H1 (cell line): Measurements from ENCODE around the gene RASSF3. TPM values are rescaled to one million over a fixed set of nuclear protein-coding genes. Genes with fewer than 3 reads are reported as not detected.

Experiments used
- CTCF ChIA-PET: fragments of 300-600 bp; sonication (Branson Sonifier 250); formaldehyde crosslinking; loops from one replicate; lab custom pipeline; 2021; ENCODE audit not compliant: partially characterized antibody; lab: Charles Lee
- POLR2A ChIA-PET: fragments of 300-600 bp; sonication (Branson Sonifier 250); formaldehyde crosslinking; loops from one replicate; lab custom pipeline; 2021; ENCODE audit warnings: inconsistent platforms; ENCODE audit not compliant: partially characterized antibody; lab: Charles Lee
- DNase-seq, 2 experiments: peaks; one replicate each; pipeline versions ENCODE4 v3.0.0 to v3.0.0-alpha.2; 2010 to 2022; ENCODE audit warnings: low spot score in 2 of 2, low read depth in 1 of 2, mixed read lengths in 1 of 2
- FAIRE-seq: peaks from 2 replicates; lab custom pipeline; 2011; peaks lifted over from hg19 to GRCh38; lab: Jason Lieb, UNC
- H2AFZ ChIP-seq: 2 replicates; pipeline ENCODE4 v1.8.1; 2012; ENCODE audit warnings: low read length, inconsistent platforms
- H2AK5ac ChIP-seq: 2 replicates; pipeline ENCODE4 v1.6.1; 2013; ENCODE audit warnings: low read depth, low read length
- H2BK120ac ChIP-seq: replicated peaks from 2 replicates; pipeline ENCODE3; 2013; ENCODE audit warnings: low read depth, low read length, inconsistent platforms
- H2BK12ac ChIP-seq: 2 replicates; pipeline ENCODE4 v1.6.1; 2013; ENCODE audit warnings: low read depth, low read length
- H2BK15ac ChIP-seq: 2 replicates; pipeline ENCODE4 v1.6.1; 2013; ENCODE audit warnings: low read length
- H2BK20ac ChIP-seq: 2 replicates; pipeline ENCODE4 v1.6.1; 2013; ENCODE audit warnings: low read length
- H2BK5ac ChIP-seq: 2 replicates; pipeline ENCODE4 v1.6.1; 2013; ENCODE audit warnings: low read depth, low read length
- H3K14ac ChIP-seq: 2 replicates; pipeline ENCODE4 v1.6.1; 2013; ENCODE audit warnings: inconsistent platforms; ENCODE audit not compliant: insufficient read length
- H3K18ac ChIP-seq: 2 replicates; pipeline ENCODE4 v1.6.1; 2013; ENCODE audit warnings: low read length; ENCODE audit errors: extremely low read depth
- H3K23ac ChIP-seq: 2 replicates; pipeline ENCODE4 v1.6.1; 2013; ENCODE audit warnings: inconsistent platforms; ENCODE audit not compliant: insufficient read length
- H3K23me2 ChIP-seq: 2 replicates; pipeline ENCODE4 v1.6.1; 2013; ENCODE audit warnings: low read depth, low read length
- H3K27ac ChIP-seq: 2 replicates; pipeline ENCODE4 v1.6.1; 2011; ENCODE audit warnings: low read depth, low read length, inconsistent platforms
- H3K27me3 ChIP-seq, 4 experiments: replicated peaks in 1 of 4; 1 replicate in 1 of 4; 2 replicates in 3 of 4; pipeline versions ENCODE4 v1.6.1 to v1.8.1; 2011 to 2013; ENCODE audit warnings: low read length in 3 of 4, mild to moderate bottlenecking in 3 of 4, inconsistent platforms in 2 of 4, mixed read lengths in 2 of 4, moderate library complexity in 1 of 4; ENCODE audit not compliant: control insufficient read depth in 3 of 4, insufficient read depth in 3 of 4; ENCODE audit errors: extremely low read depth in 1 of 4
- H3K36me3 ChIP-seq, 4 experiments: 2 replicates each; pipeline versions ENCODE4 v1.6.1 to v1.8.1; 2011 to 2013; ENCODE audit warnings: mild to moderate bottlenecking in 4 of 4, low read length in 3 of 4, moderate library complexity in 2 of 4, control low read depth in 1 of 4, inconsistent platforms in 1 of 4; ENCODE audit not compliant: insufficient read depth in 4 of 4, control insufficient read depth in 2 of 4
- H3K4ac ChIP-seq: replicated peaks from 2 replicates; pipeline ENCODE3; 2013; ENCODE audit warnings: low read length, low read depth, mixed read lengths, inconsistent platforms; ENCODE audit not compliant: insufficient read length
- H3K4me1 ChIP-seq, 4 experiments: replicated peaks in 1 of 4; 1 replicate in 1 of 4; 2 replicates in 3 of 4; pipeline versions ENCODE4 v1.6.1 to v1.8.1; 2011 to 2013; ENCODE audit warnings: low read length in 3 of 4, inconsistent platforms in 2 of 4, mixed read lengths in 1 of 4; ENCODE audit not compliant: insufficient read depth in 4 of 4, control insufficient read depth in 3 of 4
- H3K4me2 ChIP-seq, 2 experiments: 2 replicates each; pipeline versions ENCODE4 v1.6.1 to v1.8.1; 2011 to 2013; ENCODE audit warnings: low read depth in 2 of 2, low read length in 2 of 2, control low read depth in 1 of 2, inconsistent platforms in 1 of 2, mild to moderate bottlenecking in 1 of 2; ENCODE audit not compliant: insufficient read depth in 1 of 2
- H3K4me3 ChIP-seq, 4 experiments: fragments of 200-600, 300-600 bp in 1 of 4; sonication (generic), shearing (Covaris generic), sonication (Bioruptor Twin) in 1 of 4; 2 replicates each; pipeline versions ENCODE4 v1.5.1 to v1.8.1; 2011 to 2016; ENCODE audit warnings: low read length in 4 of 4, low read depth in 3 of 4, control low read depth in 2 of 4, inconsistent platforms in 2 of 4, mild to moderate bottlenecking in 2 of 4, mixed read lengths in 1 of 4, moderate library complexity in 1 of 4; ENCODE audit not compliant: insufficient read depth in 2 of 4; ENCODE audit errors: extremely low read depth in 1 of 4
- H3K56ac ChIP-seq: replicated peaks from 2 replicates; pipeline ENCODE3; 2013; ENCODE audit warnings: low read depth, mild to moderate bottlenecking, mixed read lengths, low read length, inconsistent platforms; ENCODE audit not compliant: insufficient read length
- H3K79me1 ChIP-seq: 2 replicates; pipeline ENCODE4 v1.6.1; 2013; ENCODE audit warnings: low read depth, low read length, control low read depth
- H3K79me2 ChIP-seq, 2 experiments: 2 replicates each; pipeline versions ENCODE4 v1.6.1 to v1.8.1; 2012 to 2013; ENCODE audit warnings: low read length in 2 of 2, mild to moderate bottlenecking in 2 of 2, inconsistent platforms in 1 of 2; ENCODE audit not compliant: insufficient read depth in 2 of 2, control insufficient read depth in 1 of 2
- H3K9ac ChIP-seq, 4 experiments: replicated peaks in 1 of 4; 1 replicate in 1 of 4; 2 replicates in 3 of 4; pipeline versions ENCODE4 v1.6.1 to v1.8.1; 2011 to 2013; ENCODE audit warnings: low read depth in 3 of 4, low read length in 3 of 4, control low read depth in 2 of 4, mild to moderate bottlenecking in 2 of 4, moderate library complexity in 2 of 4, inconsistent platforms in 1 of 4; ENCODE audit errors: extremely low read depth in 1 of 4
- H3K9me3 ChIP-seq, 2 experiments: 2 replicates each; pipeline versions ENCODE4 v1.6.1 to v1.8.1; 2012 to 2013; ENCODE audit warnings: mild to moderate bottlenecking in 2 of 2, moderate library complexity in 2 of 2, control low read depth in 1 of 2, inconsistent platforms in 1 of 2, low read depth in 1 of 2, low read length in 1 of 2, mixed read lengths in 1 of 2; ENCODE audit not compliant: insufficient read depth in 2 of 2
- H4K20me1 ChIP-seq, 2 experiments: replicated peaks in 1 of 2; 2 replicates each; pipeline versions ENCODE3 to v1.8.1; 2011 to 2013; ENCODE audit warnings: inconsistent platforms in 2 of 2, low read length in 2 of 2, mild to moderate bottlenecking in 1 of 2; ENCODE audit not compliant: insufficient read depth in 2 of 2, control insufficient read depth in 1 of 2
- H4K5ac ChIP-seq: 2 replicates; pipeline ENCODE4 v1.6.1; 2013; ENCODE audit warnings: low read length, low read depth, mixed read lengths, inconsistent platforms; ENCODE audit not compliant: insufficient read length
- H4K8ac ChIP-seq: 2 replicates; pipeline ENCODE4 v1.8.0; 2013; ENCODE audit warnings: mild to moderate bottlenecking, moderate library complexity, low read length, inconsistent platforms; ENCODE audit not compliant: insufficient read depth; ENCODE audit errors: extremely low read depth
- H4K91ac ChIP-seq: replicated peaks from 2 replicates; pipeline ENCODE3; 2013; ENCODE audit warnings: low read length, mixed read lengths, inconsistent platforms; ENCODE audit not compliant: insufficient read length
- BACH1 ChIP-seq: IDR thresholded peaks from 2 replicates; pipeline ENCODE4 v1.6.1; 2012; ENCODE audit warnings: low read length, improper control_type of control experiment
- CBX8 ChIP-seq: fragments of 300-800, 300-1000 bp; sonication (generic); IDR thresholded peaks from 2 replicates; pipeline ENCODE4 v1.7.1; 2016; ENCODE audit warnings: low read depth, low read length, borderline replicate concordance
- CHD2 ChIP-seq: IDR thresholded peaks from 2 replicates; pipeline ENCODE4 v1.6.1; 2012; ENCODE audit warnings: low read length, improper control_type of control experiment
- EZH2 ChIP-seq: fragments of 200-600 bp; sonication (generic); IDR thresholded peaks from 2 replicates; pipeline ENCODE4 v1.7.1; 2012; ENCODE audit warnings: low read depth, mild to moderate bottlenecking, moderate library complexity, low read length, inconsistent platforms; ENCODE audit not compliant: severe bottlenecking
- JUN ChIP-seq: IDR thresholded peaks from 2 replicates; pipeline ENCODE4 v1.6.1; 2011; ENCODE audit warnings: low read depth, mild to moderate bottlenecking, improper control_type of control experiment, low read length
- PHF8 ChIP-seq: fragments of 200-600 bp; sonication (generic); conservative IDR thresholded peaks from 2 replicates; pipeline ENCODE4 v1.7.1; 2012; ENCODE audit warnings: low read depth, mild to moderate bottlenecking, inconsistent platforms, low read length, moderate library complexity
- RBBP5 ChIP-seq: IDR thresholded peaks from 2 replicates; pipeline ENCODE4 v1.7.1; 2012; ENCODE audit warnings: low read depth, mild to moderate bottlenecking, inconsistent platforms, low read length, moderate library complexity, borderline replicate concordance
- ZNF274 ChIP-seq: IDR thresholded peaks from 2 replicates; pipeline ENCODE4 v1.7.0; 2012; ENCODE audit warnings: low read length, borderline replicate concordance; ENCODE audit errors: extremely low read depth
- WGBS, 2 experiments: shearing (Covaris generic) in 1 of 2; methylation state at CpG; one replicate each; pipeline versions ENCODE4 v1.1.6 to v1.1.7; 2013 to 2015; ENCODE audit warnings: low lambda C conversion rate in 2 of 2, mixed read lengths in 2 of 2, inconsistent platforms in 1 of 2, low coverage in 1 of 2, missing lambda C conversion rate in 1 of 2; ENCODE audit not compliant: insufficient replicate concordance in 2 of 2, insufficient coverage in 1 of 2, insufficient read length in 1 of 2; ENCODE audit errors: extremely low coverage in 1 of 2, missing lambda C conversion rate in 1 of 2; 5-methylcytosine and 5-hydroxymethylcytosine counted together
- polyA plus RNA-seq, 7 experiments: library from polyadenylated mRNA; depleted of rRNA in 3 of 7; stranded (reverse) in 5 of 7; unstranded in 2 of 7; fragments of >200 nt in 5 of 7; fragments of 200-250 nt in 2 of 7; gene quantifications; 1 replicate in 5 of 7; 2 replicates in 1 of 7; 4 replicates in 1 of 7; pipeline versions ENCODE4 v1.2.1 to v1.2.3, GENCODE V29; 2011 to 2013; ENCODE audit warnings: missing spikeins in 2 of 7, mixed read lengths in 2 of 7
- total RNA-seq: library from RNA; stranded (reverse); fragmentation: NEBNext Ultra II Directional; extraction: Animal tissue kit (Norgen Biotek cat#: 25700); gene quantifications from 2 replicates; pipeline ENCODE4 v1.2.1, GENCODE V29; 2021
- TF ChIP-seq, protein P1 (sequence below): IDR thresholded peaks from 2 replicates; pipeline ENCODE4 v1.6.1; 2012; ENCODE audit warnings: inconsistent platforms

RASSF3 gene
- total and polyA plus RNA-seq, 2 of the 8 experiments (the other 6 are each of a cell fraction or from before 2014, with no cell fraction given): 19.1 to 64.3 TPM

DNA sequence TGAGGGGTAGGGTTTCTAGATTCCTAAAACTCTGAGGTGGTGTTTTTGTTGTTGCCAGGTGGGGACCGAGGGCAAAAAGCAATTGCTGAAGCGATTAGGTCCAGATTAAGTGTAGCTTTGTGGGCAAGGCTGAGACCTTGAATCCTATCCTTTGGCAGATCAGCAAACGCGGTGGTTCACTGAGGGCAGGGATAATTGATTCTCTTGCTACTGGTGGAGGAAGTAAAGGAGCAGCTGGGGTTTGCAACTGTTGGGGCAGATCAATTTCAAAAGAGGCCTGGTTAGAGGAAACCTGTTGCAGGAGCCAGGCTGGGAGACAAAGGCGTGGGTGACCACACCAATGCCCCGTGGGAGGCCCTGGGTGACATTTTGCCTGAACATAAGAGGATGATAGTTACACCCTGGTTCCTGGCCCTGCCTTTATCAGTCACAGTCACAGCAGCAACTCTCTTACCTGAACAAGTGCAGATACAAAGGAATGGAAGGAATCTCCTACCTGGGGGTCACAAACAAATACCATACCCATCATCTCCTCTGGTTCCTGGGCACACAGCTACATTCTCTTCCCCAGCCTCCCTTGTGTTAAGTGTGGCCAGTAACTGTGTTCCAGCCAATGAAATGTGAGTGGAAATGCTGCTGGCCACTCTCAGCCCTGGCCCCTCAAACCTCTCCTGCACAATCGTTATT lies 43.3 kb upstream of the RASSF3 start:
- H3K4me2 ChIP-seq: peak overlapping the region in 1 of 2 experiments; percentile 13; a peak in 1 of 4 replicates

More for the DNA sequence above, 43.3 kb upstream of the RASSF3 start:
- peak overlapping the region; percentile 97; the same call in 1 of the 2 replicates for H2BK12ac ChIP-seq
- no peaks in the 10 kb centered on the region for H3K27me3 ChIP-seq
- no peaks in the 10 kb centered on the region for H3K9me3 ChIP-seq
- no peak overlapping the region for H3K9ac ChIP-seq
- no peak overlapping the region for H3K56ac ChIP-seq
- TF ChIP-seq CHD2: no peak
- no peak for TF ChIP-seq EZH2
- TF ChIP-seq, protein P1, sequence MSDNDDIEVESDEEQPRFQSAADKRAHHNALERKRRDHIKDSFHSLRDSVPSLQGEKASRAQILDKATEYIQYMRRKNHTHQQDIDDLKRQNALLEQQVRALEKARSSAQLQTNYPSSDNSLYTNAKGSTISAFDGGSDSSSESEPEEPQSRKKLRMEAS: no peak
- no peak for TF ChIP-seq BACH1
- TF ChIP-seq CBX8: no peak
- TF ChIP-seq JUN: no peak
- no peak for TF ChIP-seq PHF8
- no peak for TF ChIP-seq ZNF274
- no peak for TF ChIP-seq RBBP5
- H4K91ac ChIP-seq: peak overlapping the region; percentile 68
- peak overlapping the region; percentile 66; the same call in 1 of the 2 replicates for H2BK5ac ChIP-seq
- H3K4ac ChIP-seq: no peak overlapping the region
- peaks cover 5 to 15% (median 11%) of the 10 kb centered on the region in 4 experiments; a peak in 6 of 7 replicates for H3K4me1 ChIP-seq
- 0 out of 2 replicates have a peak overlapping the region, but pooled peaks have one; percentile 78 for H3K18ac ChIP-seq
- no peaks in the 10 kb centered on the region for H3K23me2 ChIP-seq
- H2BK20ac ChIP-seq: peak overlapping the region; percentile 26; the same call in 1 of the 2 replicates
- DNase-seq (peak in 1 of 2 experiments; percentile 48), FAIRE-seq (no peak)
- no peaks in the 10 kb centered on the region for H4K20me1 ChIP-seq
- H3K23ac ChIP-seq: no peak overlapping the region
- H3K14ac ChIP-seq: no peak overlapping the region
- no peaks in the 10 kb centered on the region for H3K79me1 ChIP-seq
- H3K27ac ChIP-seq: no peak overlapping the region
- no peaks in the 10 kb centered on the region for H3K79me2 ChIP-seq
- 71% methylated on average over 7 of the region's 7 CpGs; no CpG with 5 or more reads in 1 of the 2 experiments for WGBS, 2 experiments
- H2BK15ac ChIP-seq: no peak overlapping the region; the same call in 1 of the 2 replicates
- no peak overlapping the region for H2BK120ac ChIP-seq
- no peaks in the 10 kb centered on the region for H3K36me3 ChIP-seq
- ChIA-PET CTCF (interaction anchor here (0.6 to 6.2 kb wide), 11 partner anchors 10 to 160 kb away, joined by 3 to 33 read pairs (median 5); no protein-coding TSS in a partner anchor), POLR2A (interaction anchor here (0.6 to 1.1 kb wide), 2 partner anchors 11 to 23 kb away, joined by 3 read pairs; no protein-coding TSS in a partner anchor)
- no peak overlapping the region for H3K4me3 ChIP-seq
- H2AFZ ChIP-seq: peak overlapping the region; percentile 79
- H2AK5ac ChIP-seq: 0 out of 2 replicates have a peak overlapping the region, but pooled peaks have one; percentile 7
- H4K8ac ChIP-seq: no peak overlapping the region
- no peak overlapping the region for H4K5ac ChIP-seq
